IPS DF 6.9 (cell line): ENCODE data around the gene SHKBP1.
"Not testable (repeated sequence)": the region's sequence is repeated elsewhere in the genome, so short reads cannot be mapped to it uniquely, and the experiment has no call there.

ENCODE experiments used
- DNase-seq: peaks from one replicate; pipeline ENCODE4 v3.0.0-alpha.2; 2013; ENCODE audit warnings: low read depth, low spot score
- H3K27ac ChIP-seq: one replicate; pipeline ENCODE4 v1.5.1; 2013; ENCODE audit warnings: low read length, control low read depth
- H3K27me3 ChIP-seq: 2 replicates; pipeline ENCODE4 v1.6.1; 2013; ENCODE audit warnings: mild to moderate bottlenecking, low read length; ENCODE audit not compliant: control insufficient read depth, insufficient read depth
- H3K36me3 ChIP-seq: 2 replicates; pipeline ENCODE4 v1.6.1; 2013; ENCODE audit warnings: low read length; ENCODE audit not compliant: control insufficient read depth, insufficient read depth
- H3K4me1 ChIP-seq: 2 replicates; pipeline ENCODE4 v1.6.1; 2013; ENCODE audit warnings: low read length; ENCODE audit not compliant: control insufficient read depth, insufficient read depth
- H3K4me3 ChIP-seq: 2 replicates; pipeline ENCODE4 v1.5.1; 2013; ENCODE audit warnings: mild to moderate bottlenecking, low read length
- H3K9me3 ChIP-seq: 2 replicates; pipeline ENCODE4 v1.6.1; 2013; ENCODE audit warnings: low read length, inconsistent platforms; ENCODE audit not compliant: control insufficient read depth, insufficient read depth
- WGBS: extraction: QIAGEN DNeasy Blood & Tissue Kit; methylation state at CpG from one replicate; pipeline ENCODE4 v1.1.7; 2013; ENCODE audit warnings: mixed read lengths, missing lambda C conversion rate; ENCODE audit not compliant: insufficient read length, insufficient coverage; 5-methylcytosine and 5-hydroxymethylcytosine counted together

The SHKBP1 gene

GRCh38 chr19:40624369-40625153 is 47.9 kb downstream of the SHKBP1 start:
- peaks cover 23% of the 10 kb centered on the region for H3K36me3 ChIP-seq
- H3K4me1 ChIP-seq, DNase-seq, H3K4me3 ChIP-seq, H3K27ac ChIP-seq, H3K27me3 ChIP-seq, H3K9me3 ChIP-seq: not testable (repeated sequence)
- WGBS: no CpG with 5 or more reads among the region's 14 CpGs

- H3K9me3 ChIP-seq: no peaks in the 10 kb centered on the region
- H3K4me3 ChIP-seq: no peak overlapping the region; the same call in 1 of the 2 replicates
- no CpG with 5 or more reads among the region's 7 CpGs for WGBS
- no peaks in the 10 kb centered on the region; the same call in 1 of the 2 replicates for H3K4me1 ChIP-seq
- DNase-seq: no peak
- peaks cover 20% of the 10 kb centered on the region for H3K36me3 ChIP-seq
- no peaks in the 10 kb centered on the region for H3K27me3 ChIP-seq
- no peak overlapping the region for H3K27ac ChIP-seq
Observed at GRCh38 chr19:40625406-40626120, 48.9 kb downstream of the SHKBP1 start.

- Histone ChIP-seq H3K4me3 (no peak overlapping the region), H3K27ac (no peak overlapping the region), H3K9me3 (no peaks in the 10 kb centered on the region), H3K36me3 (peaks cover 20% of the 10 kb centered on the region), H3K4me1 (peaks cover 3% of the 10 kb centered on the region), H3K27me3 (no peaks in the 10 kb centered on the region)
- no CpG with 5 or more reads among the region's 24 CpGs for WGBS
- no peak for DNase-seq
Observed at GRCh38 chr19:40626918-40627317, 50.2 kb downstream of the SHKBP1 start.

- Histone ChIP-seq H3K27ac (no peak overlapping the region), H3K4me3 (no peak overlapping the region), H3K36me3 (peaks cover 12% of the 10 kb centered on the region), H3K9me3 (no peaks in the 10 kb centered on the region), H3K27me3 (no peaks in the 10 kb centered on the region), H3K4me1 (peaks cover 3% of the 10 kb centered on the region)
- no CpG with 5 or more reads among the region's 39 CpGs for WGBS
- DNase-seq: no peak
Observed at GRCh38 chr19:40627486-40628279, 51.0 kb downstream of the SHKBP1 start.

- Histone ChIP-seq H3K4me3 (no peak overlapping the region), H3K36me3 (peaks cover 12% of the 10 kb centered on the region), H3K9me3 (no peaks in the 10 kb centered on the region), H3K27ac (no peak overlapping the region), H3K4me1 (peaks cover 5% of the 10 kb centered on the region), H3K27me3 (no peaks in the 10 kb centered on the region)
- no peak for DNase-seq
- WGBS: no CpG with 5 or more reads among the region's 42 CpGs
Observed at GRCh38 chr19:40629346-40629745, 52.7 kb downstream of the SHKBP1 start.

DNA sequence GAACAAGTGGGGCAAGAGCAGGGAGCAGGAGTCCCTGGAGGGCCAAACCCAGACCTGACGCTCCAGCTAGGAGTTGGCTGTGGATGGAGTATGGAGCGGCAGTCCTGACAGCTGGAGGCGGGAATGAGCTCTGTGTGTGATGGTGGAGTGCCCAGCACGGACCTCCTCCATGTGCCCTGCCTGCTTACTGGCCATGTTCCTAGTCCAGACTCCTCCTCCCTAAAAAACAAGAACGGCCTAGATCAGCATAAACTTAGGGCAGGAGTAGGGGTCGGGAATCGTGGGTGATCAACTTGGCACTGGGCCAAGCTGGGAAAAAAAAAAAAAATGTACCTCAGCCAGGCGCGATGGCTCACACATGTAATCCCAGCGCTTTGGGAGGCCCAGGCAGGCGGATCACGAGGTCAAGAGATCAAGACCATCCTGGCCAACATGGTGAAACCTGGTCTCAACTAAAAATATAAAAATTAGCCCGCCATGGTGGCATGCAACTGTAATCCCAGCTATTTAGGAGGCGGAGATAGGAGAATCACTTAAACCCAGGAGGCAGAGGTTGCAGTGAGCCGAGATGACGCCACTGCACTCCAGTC is 54.0 kb downstream of the SHKBP1 start:
- Histone ChIP-seq H3K27ac (no peak overlapping the region), H3K27me3 (no peaks in the 10 kb centered on the region), H3K4me1 (peaks cover 5% of the 10 kb centered on the region), H3K4me3 (no peak overlapping the region), H3K9me3 (no peaks in the 10 kb centered on the region), H3K36me3 (peaks cover 8% of the 10 kb centered on the region)
- no CpG with 5 or more reads among the region's 16 CpGs for WGBS
- no peak for DNase-seq

- H3K27ac ChIP-seq: no peak overlapping the region
- peaks cover 5% of the 10 kb centered on the region; the same call in 1 of the 2 replicates for H3K36me3 ChIP-seq
- no peaks in the 10 kb centered on the region for H3K27me3 ChIP-seq
- DNase-seq: no peak
- H3K9me3 ChIP-seq: no peaks in the 10 kb centered on the region
- no CpG with 5 or more reads among the region's 3 CpGs for WGBS
- H3K4me1 ChIP-seq: peaks cover 5% of the 10 kb centered on the region
- H3K4me3 ChIP-seq: no peak overlapping the region
Observed at GRCh38 chr19:40632311-40633036, 55.8 kb downstream of the SHKBP1 start.

- H3K36me3 ChIP-seq: peaks cover 5% of the 10 kb centered on the region; the same call in 1 of the 2 replicates
- H3K4me3 ChIP-seq: no peak overlapping the region
- no peak for DNase-seq
- H3K27me3 ChIP-seq: no peaks in the 10 kb centered on the region
- WGBS: no CpG with 5 or more reads among the region's 5 CpGs
- H3K4me1 ChIP-seq: peaks cover 5% of the 10 kb centered on the region
- H3K27ac ChIP-seq: no peak overlapping the region
- no peaks in the 10 kb centered on the region for H3K9me3 ChIP-seq
Observed at GRCh38 chr19:40633207-40633606, 56.5 kb downstream of the SHKBP1 start.

DNA sequence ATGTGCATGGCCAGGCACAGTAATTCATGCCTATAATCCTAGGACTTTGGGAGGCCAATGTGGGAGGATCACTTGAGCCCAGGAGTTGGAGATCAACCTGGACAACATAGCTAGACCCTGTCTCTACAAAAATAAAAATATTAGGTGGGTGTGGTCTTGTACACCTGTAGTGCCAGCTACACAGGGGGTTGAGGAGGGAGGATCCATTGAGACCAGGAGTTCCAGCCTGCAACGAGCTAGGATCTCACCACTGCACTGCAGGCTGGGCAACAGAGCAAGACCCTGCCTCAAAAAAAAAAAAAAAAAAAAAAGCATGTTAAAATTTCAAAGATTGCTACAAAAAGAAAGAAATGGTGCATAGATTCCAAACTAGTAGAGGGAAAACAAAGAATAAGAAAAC is 61.7 kb downstream of the SHKBP1 start:
- WGBS: no CpG with 5 or more reads among the region's 1 CpG
- Histone ChIP-seq H3K36me3 (no peaks in the 10 kb centered on the region), H3K4me1 (peaks cover 1% of the 10 kb centered on the region; the same call in 1 of the 2 replicates), H3K27ac (no peak overlapping the region), H3K4me3 (no peak overlapping the region), H3K9me3 (no peaks in the 10 kb centered on the region), H3K27me3 (no peaks in the 10 kb centered on the region)
- DNase-seq: no peak
